SK-N-MC (cell line): ENCODE data around the gene KRR1.
A peak's percentile ranks its signal among the peaks of the same experiment; 100 is the strongest.

Experiments
- DNase-seq: peaks from one replicate; pipeline ENCODE4 v3.0.0-alpha.2; 2011; ENCODE audit warnings: low read depth, low spot score
- H3K27ac ChIP-seq: fragments of 200-600 bp; sonication (generic); 2 replicates; pipeline ENCODE4 v1.5.1; 2016; ENCODE audit warnings: mixed run types
- H3K36me3 ChIP-seq: fragments of 200-600 bp; sonication (generic); 2 replicates; pipeline ENCODE4 v1.6.1; 2017; ENCODE audit warnings: antibody characterized with exemption, low read length, mixed read lengths; ENCODE audit not compliant: insufficient read depth
- H3K4me3 ChIP-seq: fragments of 200-600 bp; sonication (generic); 2 replicates; pipeline ENCODE4 v1.5.1; 2016
- H3K9ac ChIP-seq: fragments of 200-600 bp; sonication (generic); 2 replicates; pipeline ENCODE4 v1.8.0; 2017; ENCODE audit warnings: mixed run types, mixed read lengths; ENCODE audit not compliant: insufficient read length
- H3K9me3 ChIP-seq: fragments of 200-600 bp; sonication (generic); 2 replicates; pipeline ENCODE4 v1.6.1; 2017; ENCODE audit warnings: low read depth, mild to moderate bottlenecking, antibody characterized with exemption, low read length, moderate library complexity, mixed read lengths
- EZH2 ChIP-seq: fragments of 200-600 bp; sonication (generic); IDR thresholded peaks from one replicate; pipeline ENCODE4 v1.6.1; 2017; ENCODE audit warnings: antibody characterized with exemption
- FOXP2 ChIP-seq: optimal IDR thresholded peaks from 2 replicates; pipeline ENCODE3; 2011; ENCODE audit warnings: mild to moderate bottlenecking, moderate library complexity; ENCODE audit not compliant: insufficient read depth; ENCODE audit errors: extremely low read length, control extremely low read depth
- POLR2AphosphoS5 ChIP-seq: IDR thresholded peaks from 2 replicates; pipeline ENCODE4 v1.6.1; 2012; ENCODE audit warnings: mild to moderate bottlenecking, low read depth, low read length, borderline replicate concordance

Gene KRR1

DNA sequence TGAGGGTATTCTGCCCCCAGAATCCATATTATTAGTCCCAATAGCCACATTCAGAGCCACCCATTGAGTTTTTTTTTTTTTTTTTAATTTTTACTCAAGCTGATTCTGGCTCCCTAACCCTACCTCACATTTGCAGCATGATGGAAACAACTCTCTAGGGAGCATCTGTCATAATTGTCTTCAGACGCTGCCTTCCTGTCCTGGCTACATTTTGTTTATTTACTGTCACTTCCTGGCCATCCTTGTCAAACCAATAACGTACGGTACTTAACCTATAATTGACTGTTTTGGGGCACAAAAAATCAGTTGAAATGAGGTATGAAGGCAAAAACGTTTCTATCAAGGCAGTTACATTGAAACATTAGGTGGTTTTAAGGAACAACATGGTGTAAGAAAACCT lies 28.8 kb downstream of the KRR1 start:
- no peaks in the 10 kb centered on the region for H3K9me3 ChIP-seq
- H3K9ac ChIP-seq: no peak overlapping the region
- H3K4me3 ChIP-seq: no peak overlapping the region
- no peak for TF ChIP-seq FOXP2
- no peak for TF ChIP-seq EZH2
- TF ChIP-seq POLR2AphosphoS5: no peak
- H3K36me3 ChIP-seq: no peaks in the 10 kb centered on the region
- DNase-seq: no peak
- H3K27ac ChIP-seq: no peak overlapping the region

DNA sequence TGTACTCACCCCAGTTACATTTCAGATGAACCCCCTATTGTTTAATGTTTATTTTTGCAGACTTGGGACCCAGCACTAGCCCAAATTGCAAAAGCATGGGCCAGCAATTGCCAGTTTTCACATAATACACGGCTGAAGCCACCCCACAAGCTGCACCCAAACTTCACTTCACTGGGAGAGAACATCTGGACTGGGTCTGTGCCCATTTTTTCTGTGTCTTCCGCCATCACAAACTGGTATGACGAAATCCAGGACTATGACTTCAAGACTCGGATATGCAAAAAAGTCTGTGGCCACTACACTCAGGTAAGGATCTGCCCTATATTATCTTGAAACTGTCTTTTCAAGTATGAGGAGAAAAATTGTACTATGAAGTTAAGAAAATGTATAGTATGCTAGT lies 29.6 kb downstream of the KRR1 start:
- Histone ChIP-seq H3K4me3 (no peak overlapping the region), H3K27ac (no peak overlapping the region), H3K36me3 (no peaks in the 10 kb centered on the region), H3K9ac (no peak overlapping the region), H3K9me3 (no peaks in the 10 kb centered on the region)
- DNase-seq: no peak
- TF ChIP-seq EZH2 (no peak), POLR2AphosphoS5 (no peak), FOXP2 (no peak)

DNA sequence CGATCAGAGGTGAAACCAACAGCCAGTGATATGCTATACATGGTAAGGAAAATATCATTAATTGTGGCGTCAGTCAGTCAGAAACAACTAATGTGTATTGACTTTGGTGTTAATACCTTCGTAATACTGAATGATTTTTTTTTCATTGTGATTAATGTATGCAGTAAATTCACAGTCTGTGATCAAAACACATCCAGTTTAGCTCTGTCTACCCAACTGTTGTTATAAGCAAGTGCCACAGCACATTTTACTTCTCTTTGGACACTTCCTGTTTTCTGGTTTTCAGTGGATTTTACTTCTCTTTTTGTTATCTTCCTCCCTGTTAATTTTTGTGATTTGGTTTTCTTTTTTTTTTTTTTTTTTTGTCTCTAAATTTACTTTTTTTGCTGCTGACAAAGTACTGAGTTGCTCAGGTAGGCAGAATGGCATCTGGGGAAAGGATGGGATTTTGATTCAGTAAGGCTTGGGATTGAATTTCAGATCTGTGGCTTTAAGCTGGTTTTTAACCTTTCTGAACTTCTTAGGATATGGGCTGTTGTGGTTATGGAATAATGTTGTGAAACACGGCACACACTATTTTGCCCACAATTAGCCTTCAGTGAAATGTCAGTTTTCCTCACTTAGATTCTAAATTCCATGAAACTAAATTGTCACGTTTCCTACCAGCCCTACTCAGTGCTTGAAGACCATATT lies 30.2 kb downstream of the KRR1 start:
- Histone ChIP-seq H3K4me3 (peak overlapping the region; percentile 62), H3K36me3 (no peaks in the 10 kb centered on the region), H3K27ac (peak overlapping the region; percentile 78; the same call in 1 of the 2 replicates), H3K9ac (peak overlapping the region; percentile 41), H3K9me3 (no peaks in the 10 kb centered on the region)
- TF ChIP-seq POLR2AphosphoS5 (no peak), EZH2 (no peak), FOXP2 (no peak)
- DNase-seq: no peak

- H3K27ac ChIP-seq: peak within 1 kb of the TSS; percentile 78
Observed at GRCh38 chr12:75480469-75480949, 30.9 kb downstream of the KRR1 start, which contains the start of gene GLIPR1. GLIPR1 (plus strand) TSS chr12:75480755; CDS start chr12:75480881, 126 bp downstream.

DNA sequence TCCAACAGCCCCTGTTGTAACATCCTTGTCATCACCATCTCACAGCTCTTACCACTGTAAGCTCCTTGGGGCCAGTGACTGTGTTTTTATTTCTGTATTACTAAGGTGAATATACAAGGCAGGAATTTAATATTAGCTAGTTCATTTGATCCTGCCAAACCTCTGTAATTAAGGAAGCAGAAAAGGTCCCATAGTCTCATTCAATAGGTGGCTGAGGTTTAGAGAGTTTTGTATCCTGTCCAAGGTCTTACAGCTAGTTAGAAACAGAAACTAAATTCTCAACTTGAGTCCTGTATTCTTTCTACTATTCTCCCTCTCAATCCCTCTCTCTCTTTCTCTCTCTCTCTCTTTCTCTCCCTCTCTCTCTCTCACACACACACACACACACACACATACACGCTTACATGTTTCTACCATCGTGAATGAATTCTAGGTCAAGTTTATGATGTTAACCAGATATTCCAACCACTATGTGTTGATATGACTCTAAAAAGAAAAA lies 31.4 kb downstream of the KRR1 start:
- H3K4me3 ChIP-seq: peak overlapping the region; percentile 62
- no peaks in the 10 kb centered on the region for H3K36me3 ChIP-seq
- H3K27ac ChIP-seq: peak overlapping the region; percentile 78
- DNase-seq: no peak
- no peaks in the 10 kb centered on the region for H3K9me3 ChIP-seq
- TF ChIP-seq EZH2: no peak
- no peak for TF ChIP-seq FOXP2
- no peak for TF ChIP-seq POLR2AphosphoS5
- peak overlapping the region; percentile 41 for H3K9ac ChIP-seq

More at GRCh38 chr12:75480469-75480949, 30.9 kb downstream of the KRR1 start, which contains the start of gene GLIPR1:
- no peaks in the 10 kb centered on the region for H3K36me3 ChIP-seq
- peak within 1 kb of the TSS; percentile 41 for H3K9ac ChIP-seq
- TF ChIP-seq POLR2AphosphoS5 (no peak), FOXP2 (no peak), EZH2 (no peak)
- no peaks in the 10 kb centered on the region for H3K9me3 ChIP-seq
- DNase-seq: peak; percentile 55
- H3K4me3 ChIP-seq: peak within 1 kb of the TSS; percentile 62

GRCh38 chr12:75478116-75478794 lies 33.2 kb downstream of the KRR1 start:
- TF ChIP-seq POLR2AphosphoS5 (no peak), EZH2 (no peak), FOXP2 (no peak)
- Histone ChIP-seq H3K36me3 (no peaks in the 10 kb centered on the region), H3K4me3 (no peak overlapping the region; the same call in 1 of the 2 replicates), H3K9ac (no peak overlapping the region), H3K9me3 (no peaks in the 10 kb centered on the region), H3K27ac (peak overlapping the region; percentile 70)
- peak; percentile 44 for DNase-seq

GRCh38 chr12:75477137-75477536 lies 34.3 kb downstream of the KRR1 start:
- Histone ChIP-seq H3K9ac (no peak overlapping the region), H3K4me3 (no peak overlapping the region), H3K36me3 (no peaks in the 10 kb centered on the region), H3K27ac (no peak overlapping the region), H3K9me3 (no peaks in the 10 kb centered on the region)
- no peak for DNase-seq
- TF ChIP-seq POLR2AphosphoS5: no peak
- TF ChIP-seq FOXP2: no peak
- no peak for TF ChIP-seq EZH2

- TF ChIP-seq EZH2 (no peak), POLR2AphosphoS5 (no peak), FOXP2 (no peak)
- Histone ChIP-seq H3K4me3 (no peak overlapping the region), H3K9me3 (no peaks in the 10 kb centered on the region), H3K36me3 (no peaks in the 10 kb centered on the region), H3K27ac (no peak overlapping the region), H3K9ac (no peak overlapping the region)
- no peak for DNase-seq
Observed at GRCh38 chr12:75476071-75476470, 35.3 kb downstream of the KRR1 start.
